Activated gamma-delta T cell treated with Interleukin-2 at 50 U/mL for 16 hours (primary cell): ENCODE results near the gene STARD7.

Experiments used
- DNase-seq: peaks from one replicate; pipeline ENCODE4 v3.0.0-alpha.2; 2020

The STARD7 gene

GRCh38 chr2:96195410-96196066 is 13.1 kb downstream of the STARD7 start:
- no peak for DNase-seq

DNA sequence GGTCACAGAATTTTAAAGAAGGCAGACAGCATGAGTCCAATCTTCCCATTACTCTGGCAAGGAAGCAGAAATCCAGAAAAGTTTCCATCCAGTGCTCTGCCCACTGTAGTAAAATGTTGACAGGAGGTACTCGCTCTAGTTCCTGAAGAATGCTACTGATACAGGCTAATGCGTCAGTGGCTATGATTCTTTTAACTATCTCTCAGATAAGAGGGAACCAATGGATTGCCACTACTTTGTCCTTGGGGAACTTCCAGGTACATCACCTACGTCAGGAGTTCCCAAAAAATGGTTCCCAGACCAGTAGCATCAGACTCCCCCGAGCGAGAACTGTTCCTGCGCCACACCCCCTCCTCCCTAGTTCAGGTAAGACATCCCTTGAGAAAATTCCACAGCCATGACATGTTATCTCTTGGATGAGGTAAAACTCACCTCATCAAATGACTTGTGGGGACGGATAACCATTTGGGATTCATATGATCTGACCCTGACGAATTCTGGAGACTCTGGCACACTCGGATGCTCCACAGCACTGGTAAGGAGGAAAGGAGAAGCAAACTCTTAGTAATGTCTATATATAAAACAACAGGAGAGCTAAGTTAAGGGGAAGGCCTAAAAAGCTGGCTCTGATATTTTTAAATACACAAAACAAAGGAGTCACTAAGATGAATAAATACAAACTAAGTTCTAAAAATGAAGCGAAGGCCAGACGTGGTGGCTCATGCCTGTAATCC is 16.5 kb downstream of the STARD7 start:
- no peak for DNase-seq

DNA sequence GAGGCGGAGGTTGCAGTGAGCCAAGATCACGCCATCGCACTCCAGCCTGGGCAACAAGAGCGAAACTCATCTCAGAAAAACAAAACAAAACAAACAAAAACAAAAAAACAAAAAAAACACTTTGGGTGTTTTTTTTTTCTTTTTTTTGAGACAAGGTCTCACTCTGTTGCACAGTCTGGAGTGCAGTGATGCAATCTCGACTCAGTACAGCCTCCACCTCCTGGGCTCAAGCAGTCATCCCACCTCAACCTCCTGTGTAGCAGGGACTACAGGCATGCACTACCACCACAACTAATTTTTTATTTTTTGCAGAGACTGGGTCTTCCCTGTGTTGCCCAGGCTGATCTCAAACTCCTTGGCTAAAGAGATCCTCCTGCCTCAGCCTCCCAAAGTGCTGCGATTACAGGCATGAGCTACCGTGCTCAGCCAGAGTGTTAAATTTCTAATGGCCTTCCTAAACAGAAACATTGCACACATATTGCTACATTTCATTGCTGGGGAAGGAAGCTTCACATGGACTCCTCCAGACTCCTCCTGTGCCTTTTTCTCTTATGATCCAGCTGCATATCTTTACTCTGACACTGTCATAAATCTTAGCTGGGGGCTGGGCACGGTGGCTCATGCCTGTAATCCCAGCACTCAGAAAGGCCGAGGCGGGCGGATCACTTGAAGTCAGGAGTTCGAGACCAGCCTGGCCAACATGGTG is 19.7 kb downstream of the STARD7 start:
- DNase-seq, result no peak

- DNase-seq, result no peak
Observed at GRCh38 chr2:96186562-96186961, 22.1 kb downstream of the STARD7 start.

GRCh38 chr2:96185516-96185915 is 23.1 kb downstream of the STARD7 start:
- no peak for DNase-seq

GRCh38 chr2:96184989-96185388 is 23.6 kb downstream of the STARD7 start:
- DNase-seq, result no peak

GRCh38 chr2:96184188-96184587 is 24.4 kb downstream of the STARD7 start:
- DNase-seq, result no peak

DNA sequence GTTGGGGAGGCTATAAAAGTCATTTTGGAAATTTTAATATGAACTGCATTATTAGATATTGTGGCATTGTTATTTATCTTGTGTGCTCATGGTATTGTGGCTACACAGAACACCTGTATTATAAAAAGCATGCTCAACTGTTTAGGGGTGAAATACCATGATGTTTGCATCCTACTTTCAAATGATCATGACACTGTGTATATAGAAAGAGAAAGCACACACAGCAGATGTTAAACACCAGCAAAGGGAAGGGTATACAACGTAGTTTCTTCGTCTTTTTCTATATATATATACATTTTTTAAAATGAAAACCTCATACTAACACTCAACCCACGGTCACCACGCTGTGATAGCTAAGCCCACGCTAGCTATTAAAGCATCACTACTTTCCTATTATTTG is 27.1 kb downstream of the STARD7 start:
- DNase-seq, result no peak

DNA sequence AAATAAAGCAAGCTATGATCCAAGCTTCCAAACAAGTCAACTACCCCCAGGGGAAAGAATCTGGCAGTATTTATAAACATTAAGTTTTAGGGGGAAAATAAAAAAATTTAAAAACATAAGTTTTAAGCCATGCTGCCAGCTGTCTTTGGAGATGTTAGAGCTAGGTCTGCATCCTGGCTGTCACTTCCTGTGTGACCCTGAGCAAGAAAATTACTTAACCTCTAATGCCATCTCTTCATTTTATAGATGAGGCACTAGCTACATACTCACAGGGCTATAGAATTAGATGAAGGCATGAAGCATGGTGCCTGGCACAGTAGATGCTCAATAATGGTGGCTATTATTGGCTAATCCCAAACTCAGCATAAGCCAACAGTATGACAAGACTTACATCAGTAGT is 28.1 kb downstream of the STARD7 start:
- DNase-seq, result no peak

DNA sequence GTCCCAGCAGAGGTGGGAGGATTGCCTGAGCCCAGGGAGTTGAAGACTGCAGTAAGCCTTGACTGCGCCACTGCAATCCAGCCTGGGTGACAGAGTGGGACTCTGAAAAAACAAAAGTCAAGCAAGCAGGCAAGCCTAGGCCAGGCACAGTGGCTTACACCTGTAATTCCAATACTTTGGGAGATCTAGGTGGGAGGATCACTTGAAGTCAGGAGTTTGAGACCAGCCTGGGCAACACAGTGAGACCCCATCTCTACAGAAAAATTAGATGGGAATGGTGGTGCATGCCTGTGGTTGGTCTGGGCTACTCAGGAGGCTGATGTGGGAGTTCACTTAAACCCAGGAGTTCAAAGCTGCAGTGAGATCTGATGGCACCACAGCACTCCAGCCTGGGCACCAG is 28.6 kb downstream of the STARD7 start:
- no peak for DNase-seq

DNA sequence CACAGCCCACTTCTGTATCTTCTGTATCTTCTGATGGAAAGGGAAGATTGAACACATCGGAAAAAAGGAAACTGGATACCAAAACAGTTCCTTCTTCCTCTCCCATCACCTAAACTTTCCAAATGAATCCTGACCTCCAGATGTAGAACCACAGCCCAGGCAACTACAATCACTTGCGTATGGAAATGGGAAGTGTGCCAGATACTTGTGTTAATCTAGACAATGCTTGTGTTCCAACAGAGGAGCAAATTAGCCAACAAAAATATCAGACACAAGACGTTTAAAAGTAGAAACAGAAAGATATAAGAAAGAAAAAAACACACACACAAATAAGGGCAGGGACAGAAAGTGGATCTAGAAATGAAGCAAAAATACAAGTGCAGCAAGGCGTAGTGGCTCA is 32.0 kb downstream of the STARD7 start:
- no peak for DNase-seq

- DNase-seq, result no peak
Observed at GRCh38 chr2:96175951-96176350, 32.7 kb downstream of the STARD7 start.

DNA sequence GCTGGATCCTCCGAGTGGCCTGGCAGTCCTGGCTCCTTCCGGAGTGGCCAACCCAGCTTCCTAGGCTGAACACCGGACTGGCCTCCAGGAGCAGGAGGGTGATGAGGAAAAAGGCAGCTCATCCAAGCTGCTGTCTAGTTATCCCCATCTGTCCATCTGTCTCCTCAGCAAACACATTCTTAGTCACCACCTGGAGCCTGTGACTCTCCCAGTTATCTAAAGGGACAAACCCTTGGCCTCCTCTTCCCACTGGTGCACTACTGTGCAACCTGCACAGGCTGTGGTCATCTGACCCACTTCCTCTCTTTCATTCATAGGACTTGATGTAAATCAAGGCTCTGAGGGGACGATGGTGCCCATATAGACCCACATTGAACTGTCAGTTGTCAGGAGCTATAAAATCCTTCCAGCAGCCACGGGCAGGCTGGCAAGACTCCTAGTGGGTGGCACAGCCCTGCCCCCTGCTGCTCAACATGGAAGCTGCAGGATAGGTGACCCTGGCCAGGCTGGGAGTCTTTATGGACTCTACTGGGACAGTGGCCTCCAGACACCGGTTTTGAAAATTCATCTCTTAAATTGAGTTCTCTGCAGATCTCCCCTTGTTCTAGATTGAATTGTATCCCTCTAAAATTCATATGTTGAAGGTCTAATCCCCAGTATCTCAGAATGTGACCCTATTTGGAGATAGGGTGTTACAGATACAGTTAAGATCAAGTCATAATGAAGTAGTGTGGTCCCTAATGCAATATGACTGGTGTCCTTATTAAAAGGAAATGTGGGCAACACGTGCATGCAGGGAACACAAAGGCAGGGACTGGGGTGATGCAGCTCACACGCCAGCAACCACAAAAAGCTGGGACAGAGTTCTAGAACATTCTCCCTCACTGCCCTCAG is 34.1 kb downstream of the STARD7 start:
- DNase-seq, result peak; percentile 85

GRCh38 chr2:96171831-96172230 is 36.8 kb downstream of the STARD7 start:
- no peak for DNase-seq

GRCh38 chr2:96170626-96171025 is 38.0 kb downstream of the STARD7 start:
- DNase-seq, result no peak

DNA sequence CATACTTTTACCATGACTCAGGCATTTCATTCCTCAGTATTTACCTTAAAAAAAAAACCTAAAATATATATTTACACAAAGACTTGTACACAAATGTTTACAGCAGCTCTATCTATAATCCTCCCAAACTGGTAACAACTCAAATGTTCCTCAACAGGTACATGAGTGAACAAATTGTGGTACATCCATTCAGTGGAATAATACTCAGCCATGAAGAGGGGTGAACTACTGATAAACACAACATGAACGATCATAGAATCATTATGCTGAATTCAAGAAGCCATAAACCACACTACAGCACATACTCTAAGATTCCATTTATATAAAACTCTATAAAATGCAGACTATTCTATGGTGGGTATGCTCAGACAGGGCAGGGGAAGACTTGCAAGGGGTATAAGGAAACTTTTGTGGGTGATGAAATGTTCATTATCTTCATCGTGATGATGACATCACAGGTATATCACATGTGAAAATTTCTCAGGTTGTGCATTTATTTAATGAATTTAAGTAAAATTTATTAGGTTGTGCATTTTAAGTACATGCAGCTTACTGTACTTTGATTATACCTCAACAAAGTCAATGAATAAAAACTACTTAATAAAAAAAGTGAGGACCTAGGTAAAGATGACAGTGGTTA is 38.6 kb downstream of the STARD7 start:
- no peak for DNase-seq

DNA sequence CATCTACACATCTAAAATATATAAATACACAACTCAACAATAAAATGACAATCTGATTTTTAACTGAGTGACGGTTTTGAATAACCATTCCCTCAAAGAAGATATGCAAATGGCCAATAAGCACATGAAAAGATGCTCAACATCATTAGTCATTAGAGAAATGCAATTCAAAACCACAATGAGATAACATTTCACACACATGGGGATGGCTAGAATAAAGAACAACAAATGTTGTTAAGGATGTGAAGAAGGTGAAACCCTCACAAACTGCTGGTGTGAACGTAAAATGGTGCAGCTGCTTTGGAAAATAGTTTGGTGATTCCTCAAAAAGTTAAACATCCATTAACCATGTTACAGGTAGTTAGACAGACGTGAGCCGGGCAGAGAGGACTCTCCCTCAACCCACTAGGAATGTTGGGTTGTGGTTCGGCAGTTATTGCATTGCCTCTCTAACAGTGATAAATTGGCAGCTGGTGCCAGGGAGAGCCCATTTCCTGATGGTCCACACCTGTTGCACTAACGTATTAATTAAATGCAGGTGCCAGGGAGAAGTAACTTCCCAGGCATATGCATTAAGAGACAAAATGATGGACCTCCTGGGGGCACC is 41.1 kb downstream of the STARD7 start:
- no peak for DNase-seq

- peak; percentile 65 for DNase-seq
Observed at GRCh38 chr2:96164459-96165184, 44.0 kb downstream of the STARD7 start.

DNA sequence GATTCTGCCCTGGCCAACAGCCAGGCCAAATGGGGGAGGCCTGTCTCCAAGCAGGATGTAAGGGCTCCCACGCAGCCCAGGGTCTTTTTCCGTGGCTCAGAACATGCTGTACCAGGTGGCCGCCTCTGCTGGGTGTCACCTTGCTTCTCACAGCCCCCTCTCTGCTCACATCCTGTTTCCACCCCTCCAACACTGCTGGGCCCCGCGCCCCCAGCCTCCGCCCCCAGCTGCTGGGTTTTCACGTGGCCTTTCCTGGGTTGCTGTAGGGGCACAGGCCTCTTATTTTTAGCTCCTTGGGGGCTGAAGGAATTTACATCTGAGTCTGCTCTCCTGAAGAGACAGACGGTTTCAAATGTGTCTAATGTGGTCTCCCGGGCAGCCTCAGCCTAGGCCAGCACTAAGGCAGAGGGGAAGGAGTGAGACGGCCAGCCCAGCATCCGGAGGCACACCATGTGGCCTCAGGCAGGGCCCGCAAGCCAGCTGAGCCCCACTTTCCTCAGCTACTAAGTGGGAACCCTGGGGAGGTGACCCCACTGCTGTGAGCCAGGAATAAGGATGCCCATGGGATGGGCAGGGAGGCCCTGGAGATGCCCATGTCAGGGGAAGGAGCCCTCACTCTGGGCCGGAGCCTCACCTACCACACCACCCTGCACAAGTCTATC is 44.7 kb downstream of the STARD7 start:
- peak; percentile 71 for DNase-seq

- DNase-seq, result no peak
Observed at GRCh38 chr2:96163415-96163767, 45.2 kb downstream of the STARD7 start.

GRCh38 chr2:96161898-96162297 is 46.7 kb downstream of the STARD7 start:
- no peak for DNase-seq
